ENCODE measurements around the gene STH.

The STH gene

DNA sequence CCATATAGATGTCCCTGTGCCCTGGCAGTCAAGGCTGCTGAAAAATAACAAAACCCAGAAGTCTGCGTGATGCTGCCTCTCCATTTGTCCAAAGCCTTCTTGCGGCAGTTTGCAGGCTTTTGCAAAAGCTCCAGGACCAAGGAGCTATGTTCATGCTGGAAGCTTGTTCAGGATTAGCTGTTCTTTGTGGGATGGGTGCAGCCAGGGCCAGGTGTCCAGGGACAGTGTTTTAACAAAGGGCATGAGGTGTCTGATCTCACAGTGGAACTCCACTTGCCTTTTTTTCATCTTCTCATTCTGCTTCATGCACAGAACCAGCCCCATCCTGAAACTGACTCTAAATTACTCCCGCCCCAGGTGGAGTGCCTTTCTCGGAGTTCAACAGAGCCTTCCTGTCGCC is 31.7 kb upstream of the STH start:
- DNase-seq (ENCODE audit: low spot score): no peak

DNA sequence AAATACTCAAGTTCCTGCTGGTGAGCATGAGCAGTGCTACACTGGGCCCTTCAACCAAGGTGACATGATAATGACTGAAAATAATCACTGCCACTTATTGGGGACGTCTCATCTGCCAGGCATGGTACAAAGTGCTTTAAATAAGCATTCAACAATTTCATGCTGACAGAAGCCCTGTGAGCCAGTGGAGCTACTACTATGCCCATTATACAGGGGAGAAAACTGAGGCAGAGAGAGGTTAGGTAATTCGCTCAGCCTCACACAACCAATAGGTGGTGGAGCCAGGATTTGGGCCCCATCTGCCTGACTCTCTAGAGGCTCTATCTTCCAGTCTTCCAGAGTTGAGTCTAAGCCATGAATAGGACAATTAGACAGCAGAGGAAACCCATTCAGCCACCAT is 30.3 kb upstream of the STH start:
- no peak for DNase-seq (ENCODE audit: low spot score)

DNA sequence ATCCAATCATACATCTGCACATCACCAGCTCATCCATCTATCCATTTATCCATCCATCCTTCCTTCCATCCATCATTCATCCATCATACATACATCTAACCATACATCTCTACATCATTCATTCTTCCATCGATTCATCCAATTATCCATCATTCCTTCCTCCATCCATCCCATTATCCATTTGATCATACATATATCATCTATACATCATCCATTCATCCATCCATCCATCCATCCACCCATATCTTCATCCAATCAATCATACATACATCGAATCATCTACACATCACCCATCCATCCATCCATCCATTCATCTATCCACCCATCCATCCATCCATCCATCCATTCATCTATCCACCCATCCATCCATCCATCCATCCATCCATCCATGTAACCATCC is 29.3 kb upstream of the STH start:
- no peak for DNase-seq (ENCODE audit: low spot score)

- DNase-seq (ENCODE audit: low spot score): no peak
Measured at GRCh38 chr17:45970659-45971058, 28.4 kb upstream of the STH start.

DNA sequence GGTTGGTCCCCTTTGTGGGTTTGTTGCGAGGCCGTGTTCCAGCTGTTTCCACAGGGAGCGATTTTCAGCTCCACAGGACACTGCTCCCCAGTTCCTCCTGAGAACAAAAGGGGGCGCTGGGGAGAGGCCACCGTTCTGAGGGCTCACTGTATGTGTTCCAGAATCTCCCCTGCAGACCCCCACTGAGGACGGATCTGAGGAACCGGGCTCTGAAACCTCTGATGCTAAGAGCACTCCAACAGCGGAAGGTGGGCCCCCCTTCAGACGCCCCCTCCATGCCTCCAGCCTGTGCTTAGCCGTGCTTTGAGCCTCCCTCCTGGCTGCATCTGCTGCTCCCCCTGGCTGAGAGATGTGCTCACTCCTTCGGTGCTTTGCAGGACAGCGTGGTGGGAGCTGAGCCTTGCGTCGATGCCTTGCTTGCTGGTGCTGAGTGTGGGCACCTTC is 27.3 kb upstream of the STH start:
- DNase-seq (ENCODE audit: low spot score): no peak

DNA sequence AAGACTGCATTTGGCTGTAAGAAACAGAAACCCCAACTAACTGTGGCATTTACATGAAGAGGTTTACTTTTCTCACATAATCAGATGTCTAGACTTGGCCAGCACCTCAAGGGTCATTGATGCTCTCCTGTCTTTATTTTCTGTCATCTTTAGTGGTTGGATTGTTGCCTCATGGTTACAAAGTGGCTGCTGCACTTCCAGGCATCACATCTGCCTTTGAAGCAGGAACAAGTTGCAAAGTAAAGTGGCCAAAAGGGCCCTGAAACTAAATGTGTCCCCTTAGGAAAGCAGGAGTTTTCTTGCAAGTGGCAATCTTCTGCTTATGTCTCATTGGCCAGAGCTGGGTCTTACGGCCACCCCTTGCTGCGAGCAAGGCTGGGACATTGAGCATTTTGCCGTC is 26.5 kb upstream of the STH start:
- DNase-seq (ENCODE audit: low spot score): no peak

GRCh38 chr17:45973099-45973780 is 25.8 kb upstream of the STH start:
- DNase-seq (ENCODE audit: low spot score): no peak

- no peak for DNase-seq (ENCODE audit: low spot score)
Measured at GRCh38 chr17:45973946-45974859, 24.8 kb upstream of the STH start.

DNA sequence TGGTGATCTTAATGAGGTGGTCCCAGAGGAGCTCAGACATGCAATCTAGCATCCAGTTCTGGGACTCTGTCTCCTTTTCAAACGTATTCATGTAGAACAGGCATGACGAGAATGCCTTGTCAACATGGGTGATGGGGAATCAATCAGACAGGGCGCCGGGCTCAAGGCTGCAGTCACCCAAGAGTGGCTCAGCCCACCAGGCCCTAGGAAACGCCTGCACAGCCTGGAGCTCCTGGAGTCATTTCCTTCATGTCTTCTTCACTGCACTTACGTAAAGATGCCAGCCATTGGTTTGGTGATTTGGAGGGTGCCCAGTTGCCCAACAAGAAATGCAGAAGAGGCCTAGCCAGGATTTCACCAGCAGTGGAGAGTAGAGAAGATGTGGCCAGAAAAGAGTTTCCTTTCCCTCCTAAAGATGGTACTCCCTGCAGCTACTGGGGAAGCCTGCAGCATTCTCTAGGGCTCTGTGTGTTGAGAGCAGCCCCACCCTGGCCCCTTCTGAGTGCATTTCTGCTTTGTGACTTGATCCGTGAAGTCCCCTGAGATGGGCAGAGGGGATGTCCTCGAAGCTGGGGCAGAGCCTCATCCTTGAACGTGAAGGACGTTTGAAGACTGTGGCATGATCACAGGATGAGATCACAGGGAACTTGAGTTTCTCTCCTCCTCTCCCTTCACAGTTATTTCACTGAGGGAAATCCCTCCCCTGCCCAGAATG is 24.0 kb upstream of the STH start:
- no peak for DNase-seq (ENCODE audit: low spot score)

DNA sequence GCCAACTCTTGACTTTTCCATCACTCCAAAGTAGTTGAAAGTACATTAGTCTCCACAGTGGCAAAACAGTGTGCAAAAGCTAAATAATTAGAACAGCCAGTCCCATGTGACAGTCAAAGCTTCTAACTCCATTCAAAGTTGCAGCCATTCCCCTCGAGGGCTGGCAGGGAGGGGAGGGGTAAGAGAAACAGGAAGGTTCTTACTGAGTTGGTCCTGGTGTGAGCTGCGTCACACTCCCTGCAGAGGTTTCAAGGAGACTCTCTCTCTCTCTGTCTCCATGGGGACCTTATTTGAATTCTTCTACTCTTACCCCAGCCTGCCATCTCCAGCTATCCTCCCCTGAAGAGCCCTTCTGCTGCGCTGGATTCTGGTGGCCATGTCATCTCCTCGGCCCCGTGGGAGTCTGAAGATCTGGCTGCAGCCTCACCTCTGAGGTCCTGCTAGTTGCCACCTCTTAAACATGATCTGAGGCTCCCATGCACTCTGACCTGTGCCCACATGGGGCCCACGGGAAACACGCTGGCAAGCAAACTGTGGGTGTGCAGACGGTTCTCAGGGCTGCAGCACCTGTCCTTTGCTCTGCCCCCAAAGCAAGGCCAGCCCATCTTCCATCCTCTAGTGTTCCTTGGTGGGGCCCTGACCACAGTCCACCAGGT is 23.3 kb upstream of the STH start:
- DNase-seq (ENCODE audit: low spot score): no peak

GRCh38 chr17:45976391-45976754 is 22.7 kb upstream of the STH start:
- DNase-seq (ENCODE audit: low spot score): no peak

GRCh38 chr17:45976755-45977505 is 22.1 kb upstream of the STH start:
- DNase-seq (ENCODE audit: low spot score): no peak

GRCh38 chr17:45977506-45977824 is 21.6 kb upstream of the STH start:
- DNase-seq (ENCODE audit: low spot score): no peak

DNA sequence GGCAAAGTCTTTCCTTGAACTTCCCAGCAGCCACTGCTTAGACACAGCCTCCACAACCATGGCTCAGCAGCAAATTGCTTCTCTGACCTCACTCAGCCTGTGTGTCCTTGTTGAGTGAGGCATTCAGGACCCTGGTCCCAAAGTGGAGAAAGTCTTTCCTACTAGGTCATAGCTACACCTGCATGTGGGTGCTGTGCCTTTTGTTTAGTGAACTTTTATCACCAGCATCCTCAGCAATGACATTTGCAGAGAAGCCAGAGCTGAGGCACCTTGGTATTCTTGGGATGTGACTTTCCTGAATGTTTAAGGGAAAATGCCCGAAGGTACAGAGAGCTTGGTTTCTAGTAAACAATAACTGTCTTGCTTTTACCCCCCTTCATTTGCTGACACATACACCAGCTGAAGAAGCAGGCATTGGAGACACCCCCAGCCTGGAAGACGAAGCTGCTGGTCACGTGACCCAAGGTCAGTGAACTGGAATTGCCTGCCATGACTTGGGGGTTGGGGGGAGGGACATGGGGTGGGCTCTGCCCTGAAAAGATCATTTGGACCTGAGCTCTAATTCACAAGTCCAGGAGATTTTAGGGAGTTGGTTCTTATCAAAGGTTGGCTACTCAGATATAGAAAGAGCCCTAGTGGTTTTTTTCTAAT is 20.9 kb upstream of the STH start:
- DNase-seq (ENCODE audit: low spot score): no peak

DNA sequence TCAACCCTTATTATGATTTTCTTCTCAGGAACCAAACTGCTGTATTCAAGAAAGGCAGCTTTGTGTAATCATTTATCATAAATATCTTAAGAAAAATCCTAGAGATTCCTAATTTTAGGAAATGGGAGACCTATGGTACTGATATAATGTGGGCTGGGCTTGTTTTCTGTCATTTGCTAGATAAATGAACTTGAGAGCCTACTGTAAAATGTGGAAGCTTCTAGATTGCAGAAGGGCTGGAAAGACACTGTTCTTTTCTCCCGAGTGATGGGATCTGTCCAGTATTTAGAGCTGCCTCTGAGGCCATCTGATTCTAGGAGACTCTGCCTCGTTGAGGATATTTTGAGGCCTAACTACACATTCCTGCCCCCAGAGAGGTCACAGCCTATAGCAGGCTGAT is 19.9 kb upstream of the STH start:
- DNase-seq (ENCODE audit: low spot score): no peak

DNA sequence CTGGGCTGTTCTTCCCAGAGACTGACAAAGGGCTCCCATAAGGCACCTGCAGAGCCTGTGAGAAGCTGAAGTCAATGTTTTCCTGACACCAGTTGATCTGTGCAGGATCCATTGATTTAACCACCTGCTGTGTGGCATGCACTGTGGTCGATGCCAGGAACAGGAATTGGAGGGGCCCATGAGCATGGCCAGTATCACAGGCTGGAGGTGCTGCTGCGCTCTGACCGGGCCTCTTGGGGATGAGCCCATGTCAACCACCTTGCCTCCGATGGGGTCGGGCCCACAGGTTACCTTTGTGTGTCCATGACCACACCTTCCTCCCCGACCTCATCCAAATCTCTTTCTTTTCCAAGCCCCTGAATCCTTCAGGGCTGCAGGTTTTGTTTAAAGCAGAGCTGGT is 18.2 kb upstream of the STH start:
- DNase-seq (ENCODE audit: low spot score): no peak

- DNase-seq (ENCODE audit: low spot score): no peak
Measured at GRCh38 chr17:45981306-45981705, 17.7 kb upstream of the STH start.

GRCh38 chr17:45982791-45983613 is 16.0 kb upstream of the STH start:
- no peak for DNase-seq (ENCODE audit: low spot score)

GRCh38 chr17:45983614-45984310 is 15.3 kb upstream of the STH start:
- DNase-seq (ENCODE audit: low spot score): no peak

DNA sequence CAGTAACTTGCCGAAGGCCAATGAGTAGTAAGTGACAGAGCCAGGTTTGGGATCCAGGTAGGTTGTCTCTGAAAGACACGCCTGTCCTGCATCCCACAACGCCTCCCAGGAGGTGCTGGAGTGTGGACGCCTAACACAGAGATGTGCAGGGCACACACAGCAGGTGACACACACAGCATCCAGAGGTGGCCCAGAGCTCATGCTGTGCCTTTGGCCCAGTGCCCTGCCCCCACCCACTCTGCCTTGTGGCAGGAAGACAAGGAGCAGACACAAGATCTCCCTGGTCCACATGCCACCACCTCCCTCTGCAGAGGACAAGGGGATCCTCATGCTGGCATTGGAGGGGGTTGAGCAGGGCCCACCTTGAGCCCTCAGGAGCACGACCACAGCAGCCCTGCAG is 14.7 kb upstream of the STH start:
- no peak for DNase-seq (ENCODE audit: low spot score)
